22Rv1 (cell line): ENCODE measurements around the gene CYP17A1.

Source experiments
- H3K27ac ChIP-seq: fragments of 450-650 bp; 2 replicates; pipeline ENCODE4 v1.5.1; 2017
- CTCF ChIP-seq: fragments of 450-650 bp; IDR thresholded peaks from 2 replicates; pipeline ENCODE4 v1.5.1; 2017; ENCODE audit warnings: mild to moderate bottlenecking
- ZFX ChIP-seq: fragments of 450-650 bp; IDR thresholded peaks from 2 replicates; pipeline ENCODE4 v1.6.1; 2017; ENCODE audit warnings: antibody characterized with exemption, borderline replicate concordance

CYP17A1 gene

DNA sequence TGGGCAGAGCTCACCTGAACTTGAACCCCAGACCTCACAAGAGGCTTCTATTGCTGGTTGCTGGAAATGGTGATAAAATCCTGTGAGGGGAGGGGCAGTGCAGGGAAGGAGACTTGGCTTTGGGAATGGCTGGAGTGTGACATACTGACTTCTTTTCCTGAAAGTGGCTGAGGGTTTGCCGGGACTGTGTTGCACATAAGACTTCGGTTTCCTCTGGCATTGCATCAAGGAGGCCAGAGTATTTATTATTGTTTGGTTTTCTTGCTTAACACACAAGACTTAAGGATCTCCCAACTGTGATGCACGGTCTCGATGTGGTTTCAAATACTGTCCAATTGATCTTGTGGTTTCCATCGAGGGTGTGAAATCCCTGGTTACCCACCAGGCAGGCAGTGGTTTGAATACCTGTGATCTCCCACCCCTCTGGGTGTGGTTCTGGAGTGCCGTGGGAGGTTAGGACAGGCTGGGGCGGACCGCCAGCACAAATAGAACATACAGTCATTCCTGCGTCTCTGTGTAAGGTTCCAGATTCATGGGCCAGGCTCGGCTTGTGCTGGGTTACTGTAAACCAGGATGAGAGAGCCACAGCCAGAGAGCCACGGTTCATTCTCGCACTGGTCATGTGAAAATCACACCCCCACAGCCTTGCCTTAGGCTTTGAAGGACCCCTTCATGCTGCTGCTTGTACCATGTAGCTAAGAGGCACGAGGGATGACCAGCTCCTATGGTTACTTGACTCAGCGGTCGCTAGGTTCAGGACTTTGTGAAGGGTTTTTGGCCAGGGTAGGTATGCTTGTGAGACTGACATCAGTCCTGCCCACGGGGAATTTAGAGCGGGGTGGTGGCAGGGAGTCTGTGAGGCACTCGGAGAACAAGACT, 54.3 kb downstream of the CYP17A1 start:
- H3K27ac ChIP-seq, result no peak overlapping the region
- TF ChIP-seq CTCF, result no peak
- TF ChIP-seq ZFX, result no peak

GRCh38 chr10:102781921-102782557, 55.2 kb downstream of the CYP17A1 start:
- no peak overlapping the region for H3K27ac ChIP-seq
- TF ChIP-seq CTCF, result no peak
- no peak for TF ChIP-seq ZFX

DNA sequence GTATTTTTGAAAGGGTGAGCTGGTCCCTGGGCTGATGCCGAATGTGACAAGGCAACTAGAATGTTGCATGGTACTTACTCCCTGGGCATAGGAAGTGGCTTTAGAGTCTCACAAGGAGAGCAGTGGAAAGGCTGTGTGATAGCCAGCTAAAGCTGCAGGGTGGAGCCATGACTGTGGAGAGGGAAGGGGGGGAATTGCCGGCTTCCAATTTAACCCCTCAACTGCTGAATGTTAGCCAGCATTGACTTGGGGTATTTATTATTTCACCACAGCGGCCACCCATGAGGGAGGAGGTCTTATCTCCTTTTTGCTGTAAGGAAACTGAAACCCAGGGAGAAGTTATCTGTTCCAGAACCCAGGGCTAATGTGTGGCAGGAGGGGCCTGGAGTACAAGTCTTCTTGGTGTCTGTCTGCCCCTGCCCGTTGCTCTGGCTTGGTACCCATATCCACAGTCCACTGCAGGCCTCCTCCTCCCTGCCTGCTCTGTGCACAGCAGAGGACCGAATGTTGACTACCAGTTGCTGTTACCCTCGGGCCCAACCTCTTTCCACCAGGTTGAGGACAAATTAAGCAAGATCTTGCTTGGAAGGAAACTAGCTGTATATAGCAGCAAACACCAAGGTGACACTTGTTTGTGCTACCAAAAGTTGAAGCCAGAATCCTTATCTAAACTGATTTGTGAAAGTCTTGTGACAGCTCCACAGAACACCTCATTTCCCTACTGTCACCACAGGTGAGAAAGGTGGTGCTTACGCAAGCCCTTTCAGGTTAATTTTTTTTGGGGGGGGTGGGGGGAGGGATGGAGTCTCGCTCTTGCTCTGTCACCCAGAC, 55.9 kb downstream of the CYP17A1 start:
- H3K27ac ChIP-seq, result no peak overlapping the region
- TF ChIP-seq ZFX, result no peak
- no peak for TF ChIP-seq CTCF
